GM21529 (cell line): ENCODE data around the gene PLK5.
"Not testable (repeated sequence)": the region's sequence is repeated elsewhere in the genome, so short reads cannot be mapped to it uniquely, and the experiment has no call there.

Experiments
- ATAC-seq: cut with Tn5 transposase; IDR thresholded peaks from one replicate; pipeline ENCODE4 v1.9.1; 2021; ENCODE audit not compliant: unreplicated experiment

Gene PLK5

DNA sequence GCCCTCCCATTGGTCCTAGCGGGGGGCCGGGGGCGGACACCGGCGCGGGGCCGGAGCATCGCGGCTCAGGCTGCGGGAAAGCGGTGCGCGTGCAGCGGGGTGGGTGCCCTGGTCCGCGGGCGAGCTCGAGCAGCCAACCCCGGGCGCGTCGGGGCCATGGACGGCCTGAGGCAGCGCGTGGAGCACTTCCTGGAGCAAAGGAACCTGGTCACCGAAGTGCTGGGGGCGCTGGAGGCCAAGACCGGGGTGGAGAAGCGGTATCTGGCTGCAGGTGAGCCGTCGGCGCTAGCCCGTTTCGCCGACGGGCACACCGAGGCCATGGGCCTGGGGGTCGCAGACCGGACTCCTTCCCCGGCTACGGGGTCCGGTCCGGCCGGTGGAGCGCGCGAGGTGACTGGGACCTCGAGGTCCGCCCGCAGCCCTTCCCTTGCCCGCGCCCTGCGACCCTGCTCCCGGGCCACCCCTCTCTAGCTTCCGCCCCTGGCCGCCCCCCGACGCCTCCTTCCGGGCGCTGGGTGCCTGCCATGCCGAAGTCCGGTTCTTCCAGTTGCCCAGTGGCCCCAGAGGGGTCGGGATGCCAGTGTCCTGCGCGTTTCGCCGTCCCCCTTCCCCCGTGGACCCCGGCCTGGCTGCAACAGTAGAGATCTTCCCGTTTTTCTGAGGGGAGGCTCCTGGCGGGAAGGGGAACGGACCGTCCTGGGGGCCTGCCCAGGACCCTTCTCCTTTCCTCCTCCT is 32.6 kb upstream of the PLK5 start, which contains the start of gene REEP6:
REEP6 (plus strand) TSS at position 68 of the 735 bp plus-strand sequence; CDS start at position 157, 89 bp downstream.
- ATAC-seq = no peak

DNA sequence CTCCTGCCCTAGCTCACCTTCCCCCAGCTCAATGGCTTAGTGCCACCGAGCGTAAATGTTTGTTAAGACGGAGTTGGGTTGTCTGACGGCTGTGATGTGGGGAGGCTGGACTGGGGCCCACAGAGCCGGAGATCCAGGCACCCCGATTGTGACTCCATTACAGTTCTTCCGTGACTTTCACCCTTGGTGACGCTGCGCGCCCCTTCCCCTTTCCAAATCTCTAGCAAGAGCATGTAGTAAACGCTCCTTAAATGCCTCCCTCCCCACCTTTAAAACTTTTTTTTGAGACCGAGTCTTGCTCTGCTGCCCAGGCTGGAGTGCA is 32.1 kb upstream of the PLK5 start:
- no peak for ATAC-seq

DNA sequence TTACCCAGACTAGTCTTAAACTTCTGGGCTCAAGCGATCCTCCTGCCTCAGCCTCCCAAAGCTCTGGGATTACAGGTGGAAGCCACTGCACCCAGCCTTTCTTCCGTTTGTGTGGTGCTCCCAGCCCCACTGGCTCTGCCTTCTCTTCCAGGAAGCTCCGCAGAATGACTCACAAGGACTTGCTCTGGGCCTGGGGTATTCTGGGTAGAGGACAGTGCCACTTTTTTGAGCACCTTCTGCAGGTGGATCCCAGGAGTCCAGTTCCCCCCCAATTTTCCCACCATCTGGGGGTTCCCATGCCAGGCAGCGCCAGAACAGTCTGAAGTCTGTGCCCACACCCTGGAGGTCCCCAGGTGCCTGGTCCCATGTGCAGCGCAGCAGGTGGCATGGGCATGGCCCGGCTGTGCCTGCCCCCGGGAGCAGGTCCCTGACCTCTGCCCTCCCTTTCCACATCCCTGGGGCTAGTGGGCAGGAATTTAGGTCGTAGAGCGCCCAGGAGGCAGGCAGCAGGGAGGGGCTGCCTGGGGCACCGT is 31.3 kb upstream of the PLK5 start:
- ATAC-seq = no peak

DNA sequence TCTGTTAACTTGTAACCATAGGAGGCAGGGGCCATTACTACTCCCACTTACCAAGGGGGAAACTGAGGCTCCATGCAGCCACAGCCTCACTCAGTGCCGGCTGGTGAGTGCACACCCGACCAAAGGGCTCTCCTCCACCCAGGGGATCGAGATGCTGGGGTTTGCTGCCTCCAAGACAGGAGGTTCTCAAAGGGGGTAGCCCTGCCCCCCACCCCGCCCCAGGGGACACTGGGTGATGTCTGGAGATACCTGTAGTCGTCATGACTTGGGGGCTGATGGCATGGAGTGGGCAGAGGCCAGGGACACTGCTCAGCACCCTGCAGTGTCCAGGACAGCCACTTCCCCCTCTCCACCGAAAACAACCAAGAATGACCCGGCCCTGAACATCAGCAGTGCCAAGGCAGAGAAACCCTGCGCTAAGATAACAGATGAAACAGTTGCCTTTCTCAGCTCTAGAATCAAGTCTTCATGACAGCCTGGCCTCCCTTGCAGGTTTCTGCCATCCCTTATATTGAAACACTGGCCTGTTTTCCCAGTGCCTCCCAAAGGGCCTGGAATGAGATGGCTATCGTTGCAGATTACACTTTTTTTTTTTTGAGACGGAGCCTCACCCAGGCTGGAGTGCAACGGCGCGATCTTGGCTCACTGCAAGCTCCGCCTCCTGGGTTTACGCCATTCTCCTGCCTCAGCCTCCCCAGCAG is 29.6 kb upstream of the PLK5 start:
- no peak for ATAC-seq

DNA sequence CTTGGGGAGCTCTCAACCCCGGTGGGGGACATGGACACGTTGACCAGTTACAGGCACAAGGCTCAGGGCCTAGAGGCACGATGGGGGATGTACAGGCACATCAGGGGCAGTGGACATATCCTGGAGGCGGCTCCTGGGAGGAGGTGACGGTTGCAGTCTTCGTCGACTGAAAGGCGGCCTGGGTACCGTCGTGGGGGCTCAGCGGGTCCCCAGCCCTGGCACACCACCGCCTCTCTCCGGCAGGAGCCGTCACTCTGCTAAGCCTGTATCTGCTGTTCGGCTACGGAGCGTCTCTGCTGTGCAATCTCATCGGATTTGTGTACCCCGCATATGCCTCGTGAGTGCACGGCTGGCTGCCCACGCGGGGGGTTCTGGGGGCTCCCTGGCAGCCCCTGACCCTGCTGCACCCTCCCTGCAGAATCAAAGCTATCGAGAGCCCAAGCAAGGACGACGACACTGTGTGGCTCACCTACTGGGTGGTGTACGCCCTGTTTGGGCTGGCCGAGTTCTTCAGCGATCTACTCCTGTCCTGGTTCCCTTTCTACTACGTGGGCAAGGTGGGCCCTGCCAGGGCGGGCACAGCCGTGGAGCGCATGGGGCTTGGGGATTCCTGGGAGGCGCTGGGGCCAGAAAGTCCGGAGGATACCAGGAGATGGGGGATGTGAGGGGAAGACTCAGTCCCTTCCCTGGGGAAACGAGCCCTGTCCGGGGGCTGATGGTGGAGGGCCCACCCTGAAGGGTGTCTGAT is 28.7 kb upstream of the PLK5 start:
- ATAC-seq = no peak

DNA sequence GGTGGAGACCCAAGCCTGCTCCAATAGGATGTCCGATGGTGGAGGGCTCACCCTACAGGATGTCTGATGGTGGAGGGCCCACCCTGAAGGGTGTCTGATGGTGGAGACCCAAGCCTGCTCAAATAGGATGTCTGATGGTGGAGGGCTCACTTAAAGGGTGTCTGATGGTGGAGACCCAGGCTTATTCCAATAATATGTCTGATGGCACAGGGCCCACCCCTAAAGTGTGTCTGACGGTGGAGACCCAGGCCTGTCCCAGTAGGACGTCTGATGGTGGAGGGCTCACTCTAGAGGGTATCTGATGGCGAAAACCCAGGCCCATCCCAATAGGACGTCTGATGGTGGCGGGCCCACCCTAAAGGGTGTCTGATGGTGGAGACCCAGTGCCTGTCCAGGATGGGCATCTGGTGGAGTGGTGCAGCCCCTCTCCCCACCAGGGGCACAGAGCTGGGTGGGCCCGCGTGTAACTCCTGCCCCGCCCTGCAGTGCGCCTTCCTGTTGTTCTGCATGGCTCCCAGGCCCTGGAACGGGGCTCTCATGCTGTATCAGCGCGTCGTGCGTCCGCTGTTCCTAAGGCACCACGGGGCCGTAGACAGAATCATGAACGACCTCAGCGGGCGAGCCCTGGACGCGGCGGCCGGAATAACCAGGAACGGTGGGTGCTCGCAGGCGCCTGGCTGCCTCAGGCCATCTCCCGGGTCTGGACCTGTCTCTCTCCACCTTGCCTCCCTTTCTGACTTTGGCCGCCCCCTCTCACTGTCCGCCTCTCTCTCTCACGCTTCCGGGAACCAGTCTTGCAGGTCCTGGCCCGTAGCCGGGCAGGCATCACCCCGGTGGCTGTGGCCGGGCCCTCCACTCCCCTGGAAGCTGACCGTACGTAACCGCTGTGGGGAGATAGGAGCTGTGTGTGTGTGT is 27.8 kb upstream of the PLK5 start:
- no peak for ATAC-seq

DNA sequence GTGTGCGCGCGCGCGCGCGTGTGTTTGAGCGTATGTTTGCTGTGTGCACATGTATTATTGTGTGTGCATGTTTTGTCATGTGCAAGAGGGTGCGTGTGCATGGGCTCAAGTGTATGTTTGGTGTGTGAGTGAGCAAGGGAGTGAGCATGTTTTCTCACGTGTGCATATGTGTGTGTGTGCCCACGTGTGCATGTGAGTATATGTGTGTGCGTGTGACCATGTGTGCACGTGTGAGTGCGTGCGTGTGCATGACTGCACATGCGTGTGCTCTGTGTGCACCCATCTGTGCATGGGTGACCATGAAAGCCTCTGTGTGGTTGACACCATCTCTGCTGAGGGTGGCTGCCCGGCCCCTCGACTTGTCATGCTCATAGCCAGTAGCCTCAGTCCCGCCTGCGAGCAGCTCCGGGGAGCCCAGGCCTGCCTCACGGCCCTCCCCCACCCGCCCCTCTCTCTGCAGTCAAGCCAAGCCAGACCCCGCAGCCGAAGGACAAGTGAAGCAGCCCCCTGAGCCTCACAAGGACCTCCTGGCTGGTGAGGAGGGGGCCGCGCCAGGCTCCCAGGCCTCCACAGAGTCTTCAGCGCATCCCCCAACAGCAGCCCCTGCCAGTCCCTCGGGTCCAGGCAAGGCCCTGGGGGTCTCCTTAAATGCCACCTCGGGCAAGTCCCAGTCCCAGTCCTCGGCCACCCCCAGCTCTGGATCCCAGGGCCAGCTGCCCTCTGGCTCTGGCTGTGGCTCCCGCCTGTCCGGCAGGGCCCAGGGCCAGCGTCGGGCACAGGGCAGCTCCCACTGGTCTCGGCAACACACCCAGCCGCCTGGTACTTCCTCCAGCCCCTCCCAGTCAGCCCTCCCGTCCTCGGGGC is 26.9 kb upstream of the PLK5 start:
- no peak for ATAC-seq

DNA sequence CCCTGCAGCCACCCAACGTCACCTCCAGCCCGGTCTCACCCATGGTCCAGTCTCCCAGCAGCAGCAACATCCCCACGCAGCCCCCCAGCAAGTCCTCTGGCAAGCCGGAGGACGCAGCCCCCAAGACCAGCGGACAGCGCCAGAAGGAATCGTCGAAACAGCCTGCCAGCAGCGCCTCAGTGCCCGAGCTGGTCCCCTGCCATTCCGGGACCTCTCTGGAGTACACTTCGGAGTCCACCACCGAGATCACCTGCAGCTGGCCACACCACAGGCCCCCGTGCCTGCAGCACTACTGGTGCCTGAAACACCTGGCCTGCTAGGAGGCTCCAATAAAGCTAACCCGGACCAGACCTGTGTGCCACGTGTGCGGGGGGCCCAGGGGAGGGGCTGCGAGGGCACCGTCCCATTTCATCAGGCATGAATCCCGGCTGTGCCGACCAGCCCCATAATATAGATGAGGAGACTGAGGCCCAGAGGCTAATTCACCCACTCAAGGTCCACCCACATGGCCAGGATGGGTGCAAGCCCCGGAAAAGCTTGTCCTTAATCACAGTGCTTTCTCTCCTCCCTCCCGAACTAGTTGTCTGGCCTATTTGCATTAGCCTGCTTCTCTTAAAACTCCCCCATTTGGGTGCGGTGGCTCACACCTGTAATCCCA is 26.2 kb upstream of the PLK5 start:
- no peak for ATAC-seq

DNA sequence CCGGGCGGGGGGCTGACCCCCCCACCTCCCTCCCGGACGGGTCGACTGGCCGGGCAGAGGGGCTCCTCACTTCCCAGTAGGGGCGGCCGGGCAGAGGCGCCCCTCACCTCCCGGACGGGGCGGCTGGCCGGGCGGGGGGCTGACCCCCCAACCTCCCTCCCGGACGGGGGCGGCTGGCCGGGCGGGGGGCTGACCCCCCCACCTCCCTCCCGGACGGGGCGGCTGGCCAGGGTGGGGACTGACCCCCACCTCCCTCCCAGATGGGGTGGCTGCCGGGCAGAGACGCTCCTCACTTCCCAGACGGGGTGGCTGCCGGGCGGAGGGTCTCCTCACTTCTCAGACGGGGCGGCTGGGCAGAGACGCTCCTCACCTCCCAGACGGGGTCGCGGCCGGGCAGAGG is 24.6 kb upstream of the PLK5 start:
- not testable (repeated sequence) for ATAC-seq

DNA sequence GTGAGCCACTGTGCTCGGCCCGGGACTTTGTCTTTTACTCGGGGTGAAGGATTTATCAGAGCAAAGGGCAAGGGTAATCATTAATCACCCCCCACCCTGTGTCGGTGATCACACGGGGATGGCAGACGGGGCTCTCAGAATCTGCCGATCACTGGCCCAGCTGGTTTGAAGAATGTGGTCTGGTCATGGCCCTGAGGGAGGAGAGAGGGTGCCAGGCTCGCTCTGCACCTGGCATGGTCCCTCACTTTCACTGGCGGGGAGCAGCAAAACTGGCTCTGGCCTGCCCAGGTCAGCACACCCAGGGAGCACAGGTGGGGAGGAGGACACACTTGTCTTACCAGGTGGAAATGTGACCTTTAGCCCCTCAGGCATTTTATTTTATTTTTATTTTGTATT is 22.7 kb upstream of the PLK5 start:
- no peak for ATAC-seq

DNA sequence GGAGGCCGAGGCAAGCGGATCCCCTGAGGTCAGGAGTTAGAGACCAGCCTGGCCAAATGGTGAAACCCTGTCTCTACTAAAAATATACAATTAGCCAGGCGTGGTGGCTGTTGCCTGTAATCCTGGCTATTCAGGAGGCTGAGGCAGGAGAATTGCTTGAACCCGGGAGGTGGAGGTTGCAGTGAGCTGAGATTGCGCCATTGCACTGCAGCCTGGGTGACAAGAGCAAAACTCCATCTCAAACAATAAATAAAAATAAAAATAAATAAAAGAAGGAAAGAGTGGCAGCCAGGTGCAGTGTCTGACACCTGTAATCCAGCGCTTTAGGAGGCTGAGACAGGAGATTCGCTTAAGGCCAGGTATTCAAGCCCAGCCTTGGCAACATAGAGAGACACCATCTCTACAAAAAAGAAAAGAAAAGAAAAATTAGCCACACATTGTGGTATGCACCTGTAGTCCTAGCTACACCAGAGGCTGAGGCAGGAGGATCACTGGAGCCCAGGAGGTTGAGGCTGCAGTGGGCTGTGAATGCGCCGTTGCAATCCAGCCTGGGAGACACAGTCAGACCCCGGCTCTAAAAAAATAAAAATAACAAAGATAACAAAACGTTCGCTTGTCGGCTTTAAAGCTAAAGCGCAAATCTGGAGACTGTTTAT is 21.3 kb upstream of the PLK5 start:
- no peak for ATAC-seq

DNA sequence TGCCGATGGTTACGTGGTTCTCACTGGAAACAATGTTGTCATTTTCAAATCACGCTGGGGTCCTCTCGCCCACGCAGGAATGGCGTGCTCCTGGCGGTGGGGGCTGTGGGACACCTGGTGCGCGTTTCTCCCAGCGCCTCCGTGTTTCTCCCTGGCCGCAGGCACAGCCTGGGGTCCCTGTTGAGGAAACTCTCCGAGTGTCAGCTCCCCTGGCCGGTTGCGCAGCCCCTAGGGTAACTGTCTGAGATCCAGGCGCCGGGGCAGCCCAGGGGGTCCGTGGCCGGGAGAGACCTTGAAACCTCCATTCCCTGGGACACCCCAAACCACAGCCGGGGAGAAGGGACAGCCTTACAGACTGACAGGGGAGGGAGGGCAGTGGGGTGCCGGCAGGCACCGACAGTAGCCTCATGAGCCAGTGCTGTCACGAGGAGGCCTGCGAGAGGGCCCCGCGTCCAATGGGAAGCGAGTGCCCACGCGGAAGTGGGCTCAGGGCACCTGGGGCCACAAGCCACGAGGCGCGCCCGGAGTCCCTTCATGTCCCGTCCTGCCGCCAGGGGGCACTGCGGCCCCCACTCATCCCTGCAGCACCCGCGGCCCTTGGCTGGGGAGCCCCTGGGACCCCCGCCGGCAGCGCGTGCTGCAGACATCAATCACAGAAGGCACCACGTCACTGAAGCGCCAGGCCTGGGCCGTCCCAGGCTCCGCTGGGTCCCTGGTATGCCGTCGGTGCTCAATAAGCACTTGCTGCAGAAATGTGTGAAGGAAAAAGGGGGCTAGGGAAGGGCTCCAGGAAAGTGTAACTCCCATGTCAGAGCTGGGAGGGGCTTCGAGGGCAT is 20.6 kb upstream of the PLK5 start:
- no peak for ATAC-seq

DNA sequence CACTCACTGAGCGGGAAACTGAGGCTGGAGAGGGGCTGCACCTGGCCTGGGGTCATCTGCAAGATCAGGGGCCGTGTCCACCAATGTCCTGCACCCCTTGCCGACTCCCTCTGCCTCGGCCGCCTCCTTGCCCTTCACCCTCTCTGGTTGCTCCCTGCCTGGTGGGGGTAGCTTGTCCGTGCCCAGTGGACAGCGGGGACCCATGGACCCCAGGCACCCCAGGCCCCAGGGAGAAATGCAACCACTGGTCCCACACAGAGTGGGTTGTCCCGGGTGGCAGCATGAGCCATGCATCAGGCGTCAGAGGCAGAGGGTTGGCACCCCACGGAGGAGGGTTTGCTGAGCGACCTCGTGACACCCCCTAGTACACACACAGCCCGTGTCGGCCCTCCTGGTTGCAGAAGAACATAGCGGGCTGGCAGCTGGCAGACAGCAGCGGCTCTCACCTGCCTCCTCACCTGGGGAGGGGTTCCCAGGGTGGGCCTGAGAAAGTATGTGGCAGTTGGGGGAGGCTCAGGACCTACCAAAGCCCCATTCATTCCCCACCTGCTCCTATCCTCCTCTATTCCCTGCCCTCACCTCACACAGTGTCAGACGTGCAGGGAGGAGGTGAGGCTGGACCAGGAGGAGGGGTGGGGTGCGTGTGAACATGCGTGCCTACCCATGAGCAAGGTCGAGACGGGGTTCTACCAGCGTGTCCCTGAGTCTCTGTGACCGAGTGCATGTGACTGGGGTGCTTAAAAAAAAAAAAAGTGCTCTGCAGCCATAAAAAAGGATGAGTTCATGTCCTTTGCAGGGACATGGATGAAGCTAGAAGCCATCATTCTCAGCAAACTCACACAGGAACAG is 19.7 kb upstream of the PLK5 start:
- ATAC-seq = no peak

DNA sequence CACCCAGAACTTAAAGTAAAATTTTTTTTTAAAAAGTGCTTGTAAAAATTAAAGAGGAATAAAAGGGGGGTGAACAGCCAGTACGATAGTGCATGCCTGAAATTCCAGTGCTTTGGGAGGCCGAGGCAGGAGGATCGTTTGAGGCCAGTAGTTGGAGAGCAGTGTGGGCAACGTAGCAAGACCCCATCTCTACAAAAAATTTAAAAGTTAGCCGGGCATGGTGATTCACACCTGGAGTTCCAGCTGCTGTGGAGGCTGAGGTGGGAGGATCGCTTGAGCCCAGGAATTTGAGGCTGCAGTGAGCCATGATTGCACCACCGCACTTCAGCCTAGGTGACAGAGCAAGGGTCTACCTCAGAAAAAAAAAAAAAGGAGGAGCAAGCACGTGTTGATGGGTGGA is 18.9 kb upstream of the PLK5 start:
- ATAC-seq = no peak

DNA sequence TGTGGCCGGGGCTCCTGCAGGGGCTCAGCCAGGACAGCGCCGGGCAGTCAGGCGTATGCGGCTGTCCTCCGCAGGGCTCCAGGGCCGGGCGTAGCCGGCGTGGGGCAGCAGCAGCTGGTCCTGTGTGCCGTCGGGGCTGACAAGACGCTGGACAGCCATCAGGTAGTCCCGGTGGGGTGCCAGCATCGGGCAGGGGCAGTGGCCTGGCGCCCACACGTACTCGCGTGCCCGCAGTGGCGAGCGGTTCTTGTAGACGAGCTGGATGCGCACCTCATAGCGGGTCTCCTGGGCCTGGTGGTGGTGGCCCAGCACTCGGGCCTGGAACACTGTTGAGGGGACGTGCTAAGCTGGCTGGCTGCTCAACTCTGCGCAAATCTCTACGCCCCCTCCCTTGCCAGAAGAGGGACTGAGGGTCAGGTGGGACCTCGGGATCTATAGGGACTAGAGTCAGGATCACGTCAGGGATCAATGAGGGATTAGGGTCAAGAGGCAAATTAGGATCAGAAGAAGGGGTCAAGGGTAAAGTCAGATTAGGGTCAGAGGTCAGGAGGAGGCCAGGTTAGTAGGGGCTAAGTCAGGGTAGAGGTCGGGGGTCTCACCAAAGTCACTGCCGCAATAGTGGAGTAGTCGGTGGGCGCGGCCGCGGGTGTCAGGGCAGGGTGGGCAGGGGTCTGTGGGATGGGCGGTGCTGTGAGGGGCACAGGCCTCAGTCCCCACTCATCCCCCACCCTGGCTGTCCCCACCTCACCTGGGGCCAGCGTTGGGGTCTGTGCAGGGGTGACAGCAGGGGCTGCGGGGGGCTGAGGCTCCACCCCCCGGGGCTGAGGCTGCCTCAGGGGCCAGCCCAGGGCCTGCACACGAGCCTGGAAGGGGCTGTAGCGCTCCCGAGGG is 17.6 kb upstream of the PLK5 start:
- no peak for ATAC-seq

DNA sequence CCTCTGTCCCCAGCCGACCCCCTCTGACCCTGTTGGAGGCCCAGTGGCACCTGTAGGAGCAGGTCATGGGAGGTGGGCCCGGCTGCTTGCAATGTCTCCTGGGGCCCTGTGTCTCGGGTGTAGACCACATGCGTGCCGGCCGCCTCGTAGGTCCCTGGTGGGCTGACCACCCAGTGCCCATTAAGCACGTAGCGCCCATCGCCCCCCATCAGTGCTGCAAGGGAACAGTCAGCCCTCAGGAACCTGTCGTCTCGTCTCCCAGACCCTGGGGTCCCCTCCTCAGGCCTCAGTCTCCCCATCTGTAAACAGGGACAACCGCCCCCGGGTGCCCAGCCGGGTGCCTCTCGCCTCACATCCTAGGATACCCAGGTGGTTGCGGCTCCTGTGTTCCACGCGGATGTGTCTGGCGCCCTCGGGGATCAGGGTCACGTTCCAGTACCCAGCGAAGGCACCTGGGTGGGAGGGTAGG is 16.7 kb upstream of the PLK5 start:
- ATAC-seq = no peak
